SKM-1 (cell line): ENCODE data around the gene TBC1D5.
"Not testable (repeated sequence)": the region's sequence is repeated elsewhere in the genome, so short reads cannot be mapped to it uniquely, and the experiment has no call there.

Source experiments
- DNase-seq: peaks from one replicate; lab custom pipeline; 2025; ENCODE audit not compliant: unreplicated experiment; lab: John Stamatoyannopoulos, UW

Gene TBC1D5

GRCh38 chr3:17422636-17423035 lies 319.8 kb downstream of the TBC1D5 start:
- no peak for DNase-seq

- no peak for DNase-seq
Measured at GRCh38 chr3:17420668-17421067, 321.8 kb downstream of the TBC1D5 start.

- peak; percentile 61 for DNase-seq
Measured at GRCh38 chr3:17412950-17413530, 329.4 kb downstream of the TBC1D5 start.

- no peak for DNase-seq
Measured at GRCh38 chr3:17411157-17411877, 331.1 kb downstream of the TBC1D5 start.

- no peak for DNase-seq
Measured at GRCh38 chr3:17407576-17407975, 334.9 kb downstream of the TBC1D5 start.

GRCh38 chr3:17404548-17404947 lies 337.9 kb downstream of the TBC1D5 start:
- no peak for DNase-seq

GRCh38 chr3:17402442-17402841 lies 340.0 kb downstream of the TBC1D5 start:
- no peak for DNase-seq

- no peak for DNase-seq
Measured at GRCh38 chr3:17401912-17402311, 340.5 kb downstream of the TBC1D5 start.

- no peak for DNase-seq
Measured at GRCh38 chr3:17399586-17399985, 342.8 kb downstream of the TBC1D5 start.

- no peak for DNase-seq
Measured at GRCh38 chr3:17398959-17399551, 343.4 kb downstream of the TBC1D5 start.

GRCh38 chr3:17396036-17396435 lies 346.4 kb downstream of the TBC1D5 start:
- DNase-seq: no peak

- DNase-seq: no peak
Measured at GRCh38 chr3:17394541-17395155, 347.8 kb downstream of the TBC1D5 start.

- DNase-seq: not testable (repeated sequence)
Measured at GRCh38 chr3:17392516-17392915, 349.9 kb downstream of the TBC1D5 start.

- no peak for DNase-seq
Measured at GRCh38 chr3:17390785-17391184, 351.6 kb downstream of the TBC1D5 start.

GRCh38 chr3:17387108-17387507 lies 355.3 kb downstream of the TBC1D5 start:
- DNase-seq: no peak

GRCh38 chr3:17386432-17386831 lies 356.0 kb downstream of the TBC1D5 start:
- DNase-seq: no peak

- DNase-seq: peak; percentile 28
Measured at GRCh38 chr3:17384567-17385296, 357.7 kb downstream of the TBC1D5 start.

GRCh38 chr3:17373304-17373703 lies 369.1 kb downstream of the TBC1D5 start:
- DNase-seq: no peak

- no peak for DNase-seq
Measured at GRCh38 chr3:17372362-17373210, 369.8 kb downstream of the TBC1D5 start.

- no peak for DNase-seq
Measured at GRCh38 chr3:17369973-17370372, 372.5 kb downstream of the TBC1D5 start.
